Skeletal muscle cell (primary cell): ENCODE data around the gene SCYL2.
A peak's percentile ranks its signal among the peaks of the same experiment; 100 is the strongest.
"Not testable (repeated sequence)": the region's sequence is repeated elsewhere in the genome, so short reads cannot be mapped to it uniquely, and the experiment has no call there.

Experiments used
- DNase-seq: peaks from one replicate; pipeline ENCODE4 v3.0.0-alpha.2; 2010; ENCODE audit warnings: low read depth
- H3K4me3 ChIP-seq: 2 replicates; pipeline ENCODE4 v1.5.1; 2011; ENCODE audit warnings: low read depth, mild to moderate bottlenecking, control low read depth, low read length, moderate library complexity

Gene SCYL2

GRCh38 chr12:100266835-100267602 is at the start of gene SCYL2, which contains the start of gene DEPDC4:
Gene SCYL2, plus strand, starts transcription at chr12:100267177. Its CDS starts 15,794 bp downstream, at chr12:100282971.
Gene DEPDC4, minus strand, starts transcription at chr12:100267079. Its CDS starts 3 bp downstream, at chr12:100267076.
- DNase-seq: peak; percentile 93
- H3K4me3 ChIP-seq: peak within 1 kb of the TSS; percentile 87

- DNase-seq: no peak
- no peak overlapping the region for H3K4me3 ChIP-seq
Measured at GRCh38 chr12:100219328-100220109, 47.5 kb upstream of the SCYL2 start.

GRCh38 chr12:100221523-100221922 is 45.5 kb upstream of the SCYL2 start:
- no peak overlapping the region for H3K4me3 ChIP-seq
- DNase-seq: no peak

- H3K4me3 ChIP-seq, DNase-seq: not testable (repeated sequence)
Measured at GRCh38 chr12:100222173-100222572, 44.8 kb upstream of the SCYL2 start.

- no peak overlapping the region for H3K4me3 ChIP-seq
- DNase-seq: no peak
Measured at GRCh38 chr12:100225491-100225890, 41.5 kb upstream of the SCYL2 start.

- H3K4me3 ChIP-seq: no peak overlapping the region
- no peak for DNase-seq
Measured at GRCh38 chr12:100229036-100229635, 37.8 kb upstream of the SCYL2 start.

- DNase-seq: no peak
Measured at GRCh38 chr12:100229876-100230275, 37.1 kb upstream of the SCYL2 start.

GRCh38 chr12:100231873-100232272 is 35.1 kb upstream of the SCYL2 start:
- H3K4me3 ChIP-seq, DNase-seq: not testable (repeated sequence)

More at GRCh38 chr12:100229876-100230275, 37.1 kb upstream of the SCYL2 start:
- no peak overlapping the region for H3K4me3 ChIP-seq

GRCh38 chr12:100234166-100234565 is 32.8 kb upstream of the SCYL2 start:
- DNase-seq: no peak
- H3K4me3 ChIP-seq: no peak overlapping the region

GRCh38 chr12:100234591-100235304 is 32.2 kb upstream of the SCYL2 start:
- no peak overlapping the region for H3K4me3 ChIP-seq
- no peak for DNase-seq

GRCh38 chr12:100238801-100239200 is 28.2 kb upstream of the SCYL2 start:
- H3K4me3 ChIP-seq: no peak overlapping the region
- DNase-seq: no peak

GRCh38 chr12:100239589-100239988 is 27.4 kb upstream of the SCYL2 start:
- H3K4me3 ChIP-seq: no peak overlapping the region
- DNase-seq: no peak

GRCh38 chr12:100243137-100243536 is 23.8 kb upstream of the SCYL2 start:
- no peak overlapping the region for H3K4me3 ChIP-seq
- DNase-seq: no peak

GRCh38 chr12:100247765-100248164 is 19.2 kb upstream of the SCYL2 start:
- DNase-seq: no peak
- no peak overlapping the region for H3K4me3 ChIP-seq

- no peak overlapping the region for H3K4me3 ChIP-seq
- DNase-seq: no peak
Measured at GRCh38 chr12:100248886-100249285, 18.1 kb upstream of the SCYL2 start.

GRCh38 chr12:100249941-100250340 is 17.0 kb upstream of the SCYL2 start:
- H3K4me3 ChIP-seq: no peak overlapping the region
- no peak for DNase-seq

- no peak overlapping the region for H3K4me3 ChIP-seq
- DNase-seq: no peak
Measured at GRCh38 chr12:100251917-100252316, 15.1 kb upstream of the SCYL2 start.

GRCh38 chr12:100253437-100253836 is 13.5 kb upstream of the SCYL2 start:
- no peak for DNase-seq
- no peak overlapping the region for H3K4me3 ChIP-seq

- H3K4me3 ChIP-seq: no peak overlapping the region
- no peak for DNase-seq
Measured at GRCh38 chr12:100254876-100255275, 12.1 kb upstream of the SCYL2 start.

GRCh38 chr12:100258127-100258526 is 8.8 kb upstream of the SCYL2 start:
- no peak overlapping the region for H3K4me3 ChIP-seq
- no peak for DNase-seq
